Psoas muscle (tissue), 8 donors: ENCODE results near the gene PIGQ. TPM values are rescaled to one million over a fixed set of nuclear protein-coding genes. Genes with fewer than 3 reads are reported as not detected.
A peak's percentile ranks its signal among the peaks of the same experiment; 100 is the strongest.

Experiments used
- ATAC-seq, 4 donors: fragments of 200-7000 bp; cut with Tn5 transposase; one replicate each; pipeline ENCODE4 v1.9.1; 2020; ENCODE audit warnings: moderate library complexity in 3 of 4, mild to moderate bottlenecking in 2 of 4
- DNase-seq, 2 donors: peaks; one replicate each; pipeline ENCODE4 v3.0.0-alpha.2; 2020
- H3K27ac ChIP-seq: fragments of 200-600 bp; one replicate; pipeline ENCODE4 v1.8.0; 2022
- H3K27me3 ChIP-seq, 3 donors: fragments of 200-600 bp in 1 of 3; one replicate each; pipeline versions ENCODE4 v1.6.1 to v1.8.0; 2013 to 2022; ENCODE audit warnings: low read length in 2 of 3, mild to moderate bottlenecking in 2 of 3, moderate library complexity in 1 of 3; ENCODE audit not compliant: insufficient read depth in 3 of 3
- H3K36me3 ChIP-seq, 2 donors: fragments of 200-600 bp in 1 of 2; one replicate each; pipeline versions ENCODE4 v1.6.1 to v1.8.0; 2013 to 2022; ENCODE audit warnings: low read depth in 1 of 2, mild to moderate bottlenecking in 1 of 2, moderate library complexity in 1 of 2; ENCODE audit not compliant: insufficient read depth in 1 of 2
- H3K4me1 ChIP-seq: fragments of 200-600 bp; one replicate; pipeline ENCODE4 v1.8.0; 2022
- H3K4me3 ChIP-seq: fragments of 200-600 bp; one replicate; pipeline ENCODE4 v1.8.0; 2022; ENCODE audit warnings: mild to moderate bottlenecking
- H3K9me3 ChIP-seq: fragments of 200-600 bp; one replicate; pipeline ENCODE4 v1.8.0; 2022
- WGBS, 3 donors: extraction: QIAGEN DNeasy Blood & Tissue Kit; methylation state at CpG; one replicate each; pipeline versions ENCODE4 v1.1.6 to v1.1.7; 2013; 5-methylcytosine and 5-hydroxymethylcytosine counted together
- intact Hi-C, 2 donors: fragments of 100-400 bp; cut with DNase I; formaldehyde crosslinking; loops; one replicate each; pipeline versions ENCODE4 v1.11.0 to v1.14.2; 2022
- polyA plus RNA-seq, 3 donors: library from polyadenylated mRNA; stranded (reverse); fragments of 200-250 nt; gene quantifications; one replicate each; pipeline ENCODE4 v1.2.3, GENCODE V29; 2013
- total RNA-seq, 4 donors: library from RNA; stranded (reverse); fragmentation: NEBNext Ultra II Directional in 2 of 4; extraction: Animal tissue kit (Norgen Biotek cat#: 25700) in 2 of 4; gene quantifications; one replicate each; pipeline versions ENCODE4 v1.2.1 to v1.2.4, GENCODE V29; 2021 to 2023
- TF ChIP-seq, protein P1 (sequence below): fragments of 200-600 bp; IDR thresholded peaks from one replicate; pipeline ENCODE4 v1.8.0; 2022; ENCODE audit warnings: antibody characterized with exemption
- donor health status: healthy with polysubstance abuse.
- donor health status: DM: no; HTN: no; CAD: no; lungs with moderate emphysema.
- donor health status: Bipolar disorder and iron deficiency.
- donor health status: healthy.
- donor health status: DM: yes; HTN: yes; CAD: no.
- donor health status: DM: no; HTN: no; CAD: no.
- donor health status: DM: no; HTN: no; CAD: no.
- donor health status: DM: yes; HTN: yes; CAD: no.

PIGQ gene
- total and polyA plus RNA-seq, 7 donors, result 18.3 to 39.9 (median 26.3) TPM

DNA sequence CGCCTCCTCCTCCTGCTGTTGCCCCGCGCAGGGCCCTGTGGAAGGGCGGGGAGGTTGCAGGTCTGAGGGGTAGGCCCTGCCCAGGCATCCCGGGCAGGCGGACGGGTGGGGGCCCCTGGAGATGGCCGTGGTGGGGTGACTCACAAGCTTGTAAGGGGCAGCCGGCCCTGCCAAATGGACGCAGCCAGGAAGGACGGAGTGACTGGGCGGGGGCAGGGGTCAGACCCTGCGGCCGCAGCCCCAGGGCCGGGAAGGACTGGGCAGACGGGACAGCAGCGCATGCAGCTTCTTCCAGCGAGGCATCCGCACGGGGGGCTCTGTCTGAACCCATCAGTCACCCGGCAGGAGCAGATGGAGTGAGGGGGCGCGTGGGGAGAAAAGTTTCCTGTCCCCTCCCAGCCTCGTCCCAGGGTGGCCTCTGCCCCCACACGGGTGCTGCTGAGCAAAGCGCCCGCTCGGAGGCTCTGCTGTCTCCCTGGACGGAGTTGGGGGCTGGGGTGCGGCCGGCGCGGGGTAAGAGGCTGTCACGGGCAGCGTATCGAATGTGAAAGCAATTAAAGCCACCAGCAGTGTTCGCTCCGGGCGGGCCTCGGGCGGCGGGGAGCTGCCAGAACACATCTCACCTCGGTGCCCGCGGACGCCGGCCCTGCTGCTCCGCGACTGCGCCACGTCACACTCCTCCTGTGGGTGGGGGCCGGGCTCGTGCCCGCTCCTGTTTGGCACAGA, 15.0 kb upstream of the PIGQ start:
- WGBS, 3 donors, result 49 to 64% (median 54%) methylated on average over 46 to 54 of the region's 54 CpGs
- Histone ChIP-seq H3K4me3 (no peak overlapping the region), H3K9me3 (no peaks in the 10 kb centered on the region), H3K27me3 (peaks cover 0 to 17% (median 3%) of the 10 kb centered on the region in 3 donors), H3K36me3 (peaks cover 8 to 34% of the 10 kb centered on the region in 2 donors), H3K27ac (no peak overlapping the region), H3K4me1 (no peaks in the 10 kb centered on the region)
- peak in 1 of 2 donors; percentile 69 for DNase-seq
- intact Hi-C loops, result no loop called here
- TF ChIP-seq, protein P1, sequence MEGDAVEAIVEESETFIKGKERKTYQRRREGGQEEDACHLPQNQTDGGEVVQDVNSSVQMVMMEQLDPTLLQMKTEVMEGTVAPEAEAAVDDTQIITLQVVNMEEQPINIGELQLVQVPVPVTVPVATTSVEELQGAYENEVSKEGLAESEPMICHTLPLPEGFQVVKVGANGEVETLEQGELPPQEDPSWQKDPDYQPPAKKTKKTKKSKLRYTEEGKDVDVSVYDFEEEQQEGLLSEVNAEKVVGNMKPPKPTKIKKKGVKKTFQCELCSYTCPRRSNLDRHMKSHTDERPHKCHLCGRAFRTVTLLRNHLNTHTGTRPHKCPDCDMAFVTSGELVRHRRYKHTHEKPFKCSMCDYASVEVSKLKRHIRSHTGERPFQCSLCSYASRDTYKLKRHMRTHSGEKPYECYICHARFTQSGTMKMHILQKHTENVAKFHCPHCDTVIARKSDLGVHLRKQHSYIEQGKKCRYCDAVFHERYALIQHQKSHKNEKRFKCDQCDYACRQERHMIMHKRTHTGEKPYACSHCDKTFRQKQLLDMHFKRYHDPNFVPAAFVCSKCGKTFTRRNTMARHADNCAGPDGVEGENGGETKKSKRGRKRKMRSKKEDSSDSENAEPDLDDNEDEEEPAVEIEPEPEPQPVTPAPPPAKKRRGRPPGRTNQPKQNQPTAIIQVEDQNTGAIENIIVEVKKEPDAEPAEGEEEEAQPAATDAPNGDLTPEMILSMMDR, result no peak
- ATAC-seq, result peak in 2 of 4 donors; percentile 26 to 44

DNA sequence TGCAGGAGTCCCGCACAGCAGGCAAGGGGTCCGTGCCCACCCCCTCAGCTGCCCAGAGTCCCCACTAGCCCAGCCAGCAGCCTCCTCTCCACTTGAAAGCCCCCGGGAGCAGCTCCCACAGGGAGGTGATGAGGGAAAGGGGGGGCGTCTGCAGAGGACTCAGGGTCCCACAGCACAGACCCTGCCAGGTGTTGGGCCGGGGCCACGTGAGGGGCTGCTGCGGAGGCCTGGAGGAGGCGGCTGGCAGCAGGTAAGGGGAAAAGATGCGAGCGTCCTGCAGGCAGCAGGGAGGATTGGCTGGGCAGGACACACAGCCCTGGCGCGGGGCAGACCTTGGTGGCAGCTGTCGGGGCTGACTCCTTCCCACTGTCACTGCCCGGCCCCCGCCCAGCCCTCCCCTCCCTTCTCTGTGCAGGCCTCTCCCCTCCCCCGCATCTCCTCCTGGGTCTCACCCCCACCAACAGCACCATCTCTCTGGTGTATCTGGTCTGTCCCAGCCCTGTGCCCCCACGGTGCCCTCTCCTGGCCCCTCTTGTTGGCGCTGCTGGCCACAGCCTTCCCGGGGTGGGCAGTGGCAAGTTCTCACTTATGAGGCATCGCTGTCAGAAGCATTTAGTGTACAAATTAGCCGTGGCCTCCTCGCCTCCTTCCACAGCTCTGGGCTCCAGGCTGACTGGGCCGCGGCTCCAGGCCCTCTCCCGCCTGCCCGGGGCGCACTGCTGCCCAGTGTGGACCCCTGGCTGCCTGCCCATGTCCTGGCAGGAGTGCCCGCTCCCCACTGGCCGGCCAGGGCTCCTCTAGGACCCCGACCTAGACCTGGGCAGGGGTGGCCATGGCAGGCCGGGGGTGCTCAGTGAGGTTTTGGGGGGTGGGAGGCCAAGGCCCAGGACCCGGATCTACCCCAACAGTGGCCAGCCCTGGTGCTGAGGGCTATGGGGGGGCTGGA, 14.0 kb upstream of the PIGQ start:
- H3K4me1 ChIP-seq, result no peaks in the 10 kb centered on the region
- H3K36me3 ChIP-seq, result peaks cover 8 to 28% of the 10 kb centered on the region in 2 donors
- intact Hi-C loops, result no loop called here
- H3K27ac ChIP-seq, result no peak overlapping the region
- no peaks in the 10 kb centered on the region for H3K9me3 ChIP-seq
- H3K27me3 ChIP-seq, result peaks cover 0 to 24% (median 6%) of the 10 kb centered on the region in 3 donors
- peak; percentile 7 to 32 (median 20) for ATAC-seq
- DNase-seq, result no peak
- H3K4me3 ChIP-seq, result no peak overlapping the region
- TF ChIP-seq, protein P1, result no peak
- 42 to 58% (median 45%) methylated on average over 23 to 32 of the region's 32 CpGs for WGBS, 3 donors

DNA sequence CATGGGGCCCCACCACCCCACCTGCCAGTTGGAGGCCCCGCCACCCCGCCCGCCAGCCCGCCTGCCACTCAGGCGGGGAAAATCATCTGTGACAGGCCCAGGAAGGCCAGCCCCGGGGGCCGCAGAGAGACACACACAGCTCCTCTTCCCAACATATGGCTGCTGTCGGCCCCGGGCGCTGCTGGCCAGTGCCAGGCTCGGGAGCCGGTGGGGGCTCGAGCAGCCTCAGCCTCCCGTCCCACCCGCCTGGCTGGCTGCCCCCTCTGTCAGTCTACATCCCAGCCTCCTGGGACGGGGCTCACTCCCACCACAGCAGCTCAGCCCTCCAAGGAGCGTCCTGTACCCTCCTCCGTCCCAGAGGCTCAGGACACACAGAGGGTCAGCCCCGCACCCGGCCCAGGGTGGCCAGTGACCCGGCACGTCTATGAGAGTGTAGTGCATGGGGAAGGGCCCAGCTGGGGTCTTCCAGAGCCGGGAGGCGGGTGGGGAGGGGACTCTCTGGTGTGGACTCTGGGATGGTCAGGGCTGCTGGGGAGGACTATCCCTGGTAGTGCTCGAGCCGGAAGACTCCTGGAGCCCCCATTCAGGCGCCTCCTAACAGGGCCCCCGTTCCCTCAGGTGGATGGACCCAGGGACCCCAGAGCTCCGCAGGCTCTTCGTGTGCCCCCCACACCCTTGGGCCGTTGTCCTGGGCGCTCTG, 13.1 kb upstream of the PIGQ start:
- H3K9me3 ChIP-seq, result no peaks in the 10 kb centered on the region
- H3K27me3 ChIP-seq, result peaks cover 0 to 33% (median 10%) of the 10 kb centered on the region in 3 donors
- WGBS, 3 donors, result 76 to 77% (median 77%) methylated on average over 23 to 32 of the region's 32 CpGs
- TF ChIP-seq, protein P1, result no peak
- H3K27ac ChIP-seq, result no peak overlapping the region
- no peaks in the 10 kb centered on the region for H3K4me1 ChIP-seq
- peaks cover 8 to 23% of the 10 kb centered on the region in 2 donors for H3K36me3 ChIP-seq
- intact Hi-C loops, result no loop called here
- DNase-seq, result no peak
- H3K4me3 ChIP-seq, result no peak overlapping the region
- ATAC-seq, result no peak

DNA sequence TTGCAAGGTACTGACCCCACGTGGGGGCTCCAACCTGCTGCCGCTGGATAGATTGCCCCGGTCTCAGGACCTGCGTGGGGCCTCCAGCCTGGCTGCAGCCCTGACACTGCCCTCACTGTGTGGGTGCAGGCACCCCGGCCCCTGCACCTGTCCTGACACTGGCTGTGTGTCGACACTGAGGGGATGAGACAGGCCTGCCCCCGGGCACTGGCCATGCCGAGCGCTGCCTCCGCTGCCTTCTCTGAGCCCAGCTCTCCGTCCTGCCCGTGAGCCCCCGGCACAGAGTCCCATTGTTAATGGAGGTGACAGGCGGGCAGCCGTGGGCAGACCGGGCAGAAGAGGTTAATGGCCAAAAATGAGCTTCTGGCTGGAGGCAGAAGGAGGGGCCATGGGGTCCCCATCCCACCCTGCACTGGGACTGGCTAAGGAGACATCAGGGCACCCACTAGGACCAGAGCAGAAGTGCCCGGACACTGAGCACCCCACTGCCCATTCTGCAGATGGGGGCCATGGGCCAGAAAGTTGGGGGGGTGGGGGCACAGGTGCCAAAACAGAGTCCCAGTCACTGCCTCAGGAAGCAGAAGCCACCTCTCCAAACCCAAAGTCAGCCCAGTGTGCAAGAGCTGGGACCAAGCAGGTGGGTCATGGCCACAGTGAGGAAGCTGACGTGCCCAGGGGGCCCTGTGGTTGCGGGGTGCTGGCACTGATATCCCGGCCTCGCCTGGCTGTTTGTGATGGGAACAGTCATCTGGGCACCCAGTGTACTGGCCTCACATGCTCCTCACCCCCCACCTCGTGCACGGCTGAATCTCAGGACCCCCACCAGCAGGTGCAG, 12.1 kb upstream of the PIGQ start:
- TF ChIP-seq, protein P1, result no peak
- H3K9me3 ChIP-seq, result no peaks in the 10 kb centered on the region
- no peak overlapping the region for H3K27ac ChIP-seq
- H3K4me3 ChIP-seq, result no peak overlapping the region
- H3K27me3 ChIP-seq, result peaks cover 0 to 40% (median 15%) of the 10 kb centered on the region in 3 donors
- H3K4me1 ChIP-seq, result no peaks in the 10 kb centered on the region
- ATAC-seq, result no peak
- 79 to 83% (median 79%) methylated on average over 22 to 23 of the region's 23 CpGs for WGBS, 3 donors
- intact Hi-C loops, result no loop called here
- no peak for DNase-seq
- peaks cover 0 to 12% of the 10 kb centered on the region in 2 donors for H3K36me3 ChIP-seq
